22Rv1 (cell line): ENCODE data around the gene LTBP1.

Experiments used
- ZFX ChIP-seq: fragments of 450-650 bp; IDR thresholded peaks from 2 replicates; pipeline ENCODE4 v1.6.1; 2017; ENCODE audit warnings: antibody characterized with exemption, borderline replicate concordance
- TF ChIP-seq, protein P1 (sequence below): fragments of 450-650 bp; IDR thresholded peaks from 2 replicates; pipeline ENCODE4 v1.5.1; 2017; ENCODE audit warnings: mild to moderate bottlenecking

DNA sequence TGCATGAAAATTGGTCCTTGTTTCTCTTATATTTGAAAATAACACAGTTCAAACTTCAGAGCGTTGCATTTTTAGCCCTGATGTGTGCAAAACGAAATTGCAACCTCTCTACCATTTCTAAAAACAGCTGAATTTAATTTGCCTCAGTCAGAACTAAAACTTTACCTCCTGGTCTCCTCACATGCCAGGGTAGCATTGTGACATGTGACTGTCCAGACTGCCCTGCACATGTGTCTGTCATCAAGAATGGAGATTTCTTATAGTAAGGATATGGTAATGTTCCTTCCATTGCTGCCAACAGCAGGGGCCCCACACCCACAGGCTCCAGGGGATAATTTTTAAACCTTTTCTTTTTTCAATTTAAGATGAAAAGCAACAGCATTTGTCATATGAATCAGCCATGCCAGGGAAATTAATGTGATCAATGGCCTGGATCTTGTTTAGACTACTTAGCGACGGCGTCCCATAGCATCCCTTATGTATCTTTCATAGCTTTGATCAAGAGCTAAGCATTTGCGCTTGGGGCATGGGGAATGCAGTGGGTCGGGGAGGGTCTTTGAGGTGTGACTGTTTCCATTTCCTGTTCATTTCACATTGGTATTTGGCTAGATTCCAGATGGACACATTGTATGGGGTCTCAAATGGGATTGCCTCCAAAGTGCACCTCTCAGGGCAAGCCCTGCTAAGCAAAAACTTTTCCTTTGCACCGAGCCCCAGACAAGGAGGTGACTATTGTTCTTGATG is 437.3 kb downstream of the LTBP1 start:
- no peak for TF ChIP-seq ZFX
- TF ChIP-seq, protein P1, sequence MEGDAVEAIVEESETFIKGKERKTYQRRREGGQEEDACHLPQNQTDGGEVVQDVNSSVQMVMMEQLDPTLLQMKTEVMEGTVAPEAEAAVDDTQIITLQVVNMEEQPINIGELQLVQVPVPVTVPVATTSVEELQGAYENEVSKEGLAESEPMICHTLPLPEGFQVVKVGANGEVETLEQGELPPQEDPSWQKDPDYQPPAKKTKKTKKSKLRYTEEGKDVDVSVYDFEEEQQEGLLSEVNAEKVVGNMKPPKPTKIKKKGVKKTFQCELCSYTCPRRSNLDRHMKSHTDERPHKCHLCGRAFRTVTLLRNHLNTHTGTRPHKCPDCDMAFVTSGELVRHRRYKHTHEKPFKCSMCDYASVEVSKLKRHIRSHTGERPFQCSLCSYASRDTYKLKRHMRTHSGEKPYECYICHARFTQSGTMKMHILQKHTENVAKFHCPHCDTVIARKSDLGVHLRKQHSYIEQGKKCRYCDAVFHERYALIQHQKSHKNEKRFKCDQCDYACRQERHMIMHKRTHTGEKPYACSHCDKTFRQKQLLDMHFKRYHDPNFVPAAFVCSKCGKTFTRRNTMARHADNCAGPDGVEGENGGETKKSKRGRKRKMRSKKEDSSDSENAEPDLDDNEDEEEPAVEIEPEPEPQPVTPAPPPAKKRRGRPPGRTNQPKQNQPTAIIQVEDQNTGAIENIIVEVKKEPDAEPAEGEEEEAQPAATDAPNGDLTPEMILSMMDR = no peak
